ENCODE results near the gene PNMA8B. TPM values are rescaled to one million over a fixed set of nuclear protein-coding genes. Genes with fewer than 3 reads are reported as not detected.
A peak's percentile ranks its signal among the peaks of the same experiment; 100 is the strongest.
"Not testable (repeated sequence)": the region's sequence is repeated elsewhere in the genome, so short reads cannot be mapped to it uniquely, and the experiment has no call there.

The PNMA8B gene
- total RNA-seq, 1 donor from 2014 or later = 3.7 TPM

GRCh38 chr19:46529622-46530451 is 34.2 kb upstream of the PNMA8B start:
- H3K9ac ChIP-seq (ENCODE audit: low read depth in 1 of 3, low read length in 3 of 3) = no peak overlapping the region
- H3K36me3 ChIP-seq (ENCODE audit: control insufficient read depth in 3 of 3, insufficient read depth in 3 of 3, low read length in 3 of 3) = peaks cover 0 to 2% (median 0%) of the 10 kb centered on the region in 3 donors
- H3K27ac ChIP-seq (ENCODE audit: low read depth, low read length) = no peak overlapping the region
- peaks cover 0 to 12% (median 4%) of the 10 kb centered on the region in 3 donors for H3K4me1 ChIP-seq (ENCODE audit: control insufficient read depth in 3 of 3, insufficient read depth in 3 of 3, low read length in 3 of 3)
- peaks cover 23 to 43% (median 33%) of the 10 kb centered on the region in 3 donors for H3K27me3 ChIP-seq (ENCODE audit: control insufficient read depth in 3 of 3, insufficient read depth in 3 of 3, low read length in 3 of 3)
- H3K4me3 ChIP-seq (ENCODE audit: low read length in 3 of 3) = no peak overlapping the region
- H3K9me3 ChIP-seq (ENCODE audit: control insufficient read depth in 3 of 3, low read length in 3 of 3) = no peaks in the 10 kb centered on the region

- H3K9ac ChIP-seq (ENCODE audit: low read depth in 1 of 3, low read length in 3 of 3) = peak overlapping the region in 1 of 3 donors; percentile 3
- H3K36me3 ChIP-seq (ENCODE audit: control insufficient read depth in 3 of 3, insufficient read depth in 3 of 3, low read length in 3 of 3) = peaks cover 0 to 2% (median 0%) of the 10 kb centered on the region in 3 donors
- peaks cover 23 to 43% (median 33%) of the 10 kb centered on the region in 3 donors for H3K27me3 ChIP-seq (ENCODE audit: control insufficient read depth in 3 of 3, insufficient read depth in 3 of 3, low read length in 3 of 3)
- no peaks in the 10 kb centered on the region for H3K9me3 ChIP-seq (ENCODE audit: control insufficient read depth in 3 of 3, low read length in 3 of 3)
- H3K4me1 ChIP-seq (ENCODE audit: control insufficient read depth in 3 of 3, insufficient read depth in 3 of 3, low read length in 3 of 3) = peaks cover 0 to 12% (median 4%) of the 10 kb centered on the region in 3 donors
- H3K27ac ChIP-seq (ENCODE audit: low read depth, low read length) = no peak overlapping the region
- H3K4me3 ChIP-seq (ENCODE audit: low read length in 3 of 3) = no peak overlapping the region
These were observed 33.2 kb upstream of the PNMA8B start for GRCh38 chr19:46528601-46529590.

- H3K4me3 ChIP-seq (ENCODE audit: low read length in 3 of 3); H3K36me3 ChIP-seq (ENCODE audit: control insufficient read depth in 3 of 3, insufficient read depth in 3 of 3, low read length in 3 of 3); H3K27ac ChIP-seq (ENCODE audit: low read depth, low read length); H3K9me3 ChIP-seq (ENCODE audit: control insufficient read depth in 3 of 3, low read length in 3 of 3); H3K9ac ChIP-seq (ENCODE audit: low read depth in 1 of 3, low read length in 3 of 3): not testable (repeated sequence)
- Histone ChIP-seq H3K27me3 (ENCODE audit: control insufficient read depth in 3 of 3, insufficient read depth in 3 of 3, low read length in 3 of 3) (peaks cover 20 to 31% (median 24%) of the 10 kb centered on the region in 3 donors), H3K4me1 (ENCODE audit: control insufficient read depth in 3 of 3, insufficient read depth in 3 of 3, low read length in 3 of 3) (peaks cover 0 to 12% (median 4%) of the 10 kb centered on the region in 3 donors)
These were observed 31.1 kb upstream of the PNMA8B start for GRCh38 chr19:46526801-46527200.

- Histone ChIP-seq H3K36me3 (ENCODE audit: control insufficient read depth in 3 of 3, insufficient read depth in 3 of 3, low read length in 3 of 3) (peaks cover 0 to 2% (median 0%) of the 10 kb centered on the region in 3 donors), H3K9ac (ENCODE audit: low read depth in 1 of 3, low read length in 3 of 3) (no peak overlapping the region), H3K27me3 (ENCODE audit: control insufficient read depth in 3 of 3, insufficient read depth in 3 of 3, low read length in 3 of 3) (peaks cover 6 to 10% (median 7%) of the 10 kb centered on the region in 3 donors), H3K27ac (ENCODE audit: low read depth, low read length) (no peak overlapping the region), H3K9me3 (ENCODE audit: control insufficient read depth in 3 of 3, low read length in 3 of 3) (no peaks in the 10 kb centered on the region), H3K4me3 (ENCODE audit: low read length in 3 of 3) (no peak overlapping the region), H3K4me1 (ENCODE audit: control insufficient read depth in 3 of 3, insufficient read depth in 3 of 3, low read length in 3 of 3) (peaks cover 0 to 2% (median 1%) of the 10 kb centered on the region in 3 donors)
These were observed 28.6 kb upstream of the PNMA8B start for GRCh38 chr19:46524308-46524707.

- not testable (repeated sequence) for H3K4me1 ChIP-seq (ENCODE audit: control insufficient read depth in 3 of 3, insufficient read depth in 3 of 3, low read length in 3 of 3); H3K9me3 ChIP-seq (ENCODE audit: control insufficient read depth in 3 of 3, low read length in 3 of 3); H3K36me3 ChIP-seq (ENCODE audit: control insufficient read depth in 3 of 3, insufficient read depth in 3 of 3, low read length in 3 of 3); H3K27me3 ChIP-seq (ENCODE audit: control insufficient read depth in 3 of 3, insufficient read depth in 3 of 3, low read length in 3 of 3); H3K9ac ChIP-seq (ENCODE audit: low read depth in 1 of 3, low read length in 3 of 3); H3K4me3 ChIP-seq (ENCODE audit: low read length in 3 of 3); H3K27ac ChIP-seq (ENCODE audit: low read depth, low read length)
These were observed 27.3 kb upstream of the PNMA8B start for GRCh38 chr19:46522988-46523387.

GRCh38 chr19:46521241-46521868 is 25.7 kb upstream of the PNMA8B start:
- Histone ChIP-seq H3K4me1 (ENCODE audit: control insufficient read depth in 3 of 3, insufficient read depth in 3 of 3, low read length in 3 of 3) (no peaks in the 10 kb centered on the region), H3K27me3 (ENCODE audit: control insufficient read depth in 3 of 3, insufficient read depth in 3 of 3, low read length in 3 of 3) (no peaks in the 10 kb centered on the region), H3K9ac (ENCODE audit: low read depth in 1 of 3, low read length in 3 of 3) (no peak overlapping the region), H3K4me3 (ENCODE audit: low read length in 3 of 3) (no peak overlapping the region), H3K36me3 (ENCODE audit: control insufficient read depth in 3 of 3, insufficient read depth in 3 of 3, low read length in 3 of 3) (peaks cover 0 to 2% (median 0%) of the 10 kb centered on the region in 3 donors), H3K27ac (ENCODE audit: low read depth, low read length) (no peak overlapping the region), H3K9me3 (ENCODE audit: control insufficient read depth in 3 of 3, low read length in 3 of 3) (no peaks in the 10 kb centered on the region)

- Histone ChIP-seq H3K27ac (ENCODE audit: low read depth, low read length) (no peak overlapping the region), H3K4me1 (ENCODE audit: control insufficient read depth in 3 of 3, insufficient read depth in 3 of 3, low read length in 3 of 3) (no peaks in the 10 kb centered on the region)
These were observed 24.9 kb upstream of the PNMA8B start for GRCh38 chr19:46520616-46521015.

GRCh38 chr19:46517471-46517870 is 21.8 kb upstream of the PNMA8B start:
- Histone ChIP-seq H3K9me3 (ENCODE audit: control insufficient read depth in 3 of 3, low read length in 3 of 3) (no peaks in the 10 kb centered on the region), H3K9ac (ENCODE audit: low read depth in 1 of 3, low read length in 3 of 3) (no peak overlapping the region), H3K27ac (ENCODE audit: low read depth, low read length) (no peak overlapping the region)

More at GRCh38 chr19:46520616-46521015, 24.9 kb upstream of the PNMA8B start:
- Histone ChIP-seq H3K4me3 (ENCODE audit: low read length in 3 of 3) (no peak overlapping the region), H3K9me3 (ENCODE audit: control insufficient read depth in 3 of 3, low read length in 3 of 3) (no peaks in the 10 kb centered on the region), H3K27me3 (ENCODE audit: control insufficient read depth in 3 of 3, insufficient read depth in 3 of 3, low read length in 3 of 3) (peaks cover 0 to 4% (median 0%) of the 10 kb centered on the region in 3 donors), H3K9ac (ENCODE audit: low read depth in 1 of 3, low read length in 3 of 3) (no peak overlapping the region), H3K36me3 (ENCODE audit: control insufficient read depth in 3 of 3, insufficient read depth in 3 of 3, low read length in 3 of 3) (peaks cover 0 to 2% (median 0%) of the 10 kb centered on the region in 3 donors)

GRCh38 chr19:46515879-46516350 is 20.2 kb upstream of the PNMA8B start:
- Histone ChIP-seq H3K27me3 (ENCODE audit: control insufficient read depth in 3 of 3, insufficient read depth in 3 of 3, low read length in 3 of 3) (peaks cover 0 to 17% (median 5%) of the 10 kb centered on the region in 3 donors), H3K4me3 (ENCODE audit: low read length in 3 of 3) (no peak overlapping the region), H3K36me3 (ENCODE audit: control insufficient read depth in 3 of 3, insufficient read depth in 3 of 3, low read length in 3 of 3) (no peaks in the 10 kb centered on the region), H3K9me3 (ENCODE audit: control insufficient read depth in 3 of 3, low read length in 3 of 3) (peaks cover 0 to 4% (median 0%) of the 10 kb centered on the region in 3 donors), H3K4me1 (ENCODE audit: control insufficient read depth in 3 of 3, insufficient read depth in 3 of 3, low read length in 3 of 3) (peaks cover 0 to 4% (median 0%) of the 10 kb centered on the region in 3 donors), H3K9ac (ENCODE audit: low read depth in 1 of 3, low read length in 3 of 3) (no peak overlapping the region), H3K27ac (ENCODE audit: low read depth, low read length) (no peak overlapping the region)

More at GRCh38 chr19:46517471-46517870, 21.8 kb upstream of the PNMA8B start:
- H3K4me3 ChIP-seq (ENCODE audit: low read length in 3 of 3) = no peak overlapping the region
- peaks cover 0 to 4% (median 0%) of the 10 kb centered on the region in 3 donors for H3K4me1 ChIP-seq (ENCODE audit: control insufficient read depth in 3 of 3, insufficient read depth in 3 of 3, low read length in 3 of 3)
- H3K27me3 ChIP-seq (ENCODE audit: control insufficient read depth in 3 of 3, insufficient read depth in 3 of 3, low read length in 3 of 3) = peaks cover 0 to 17% (median 5%) of the 10 kb centered on the region in 3 donors
- no peaks in the 10 kb centered on the region for H3K36me3 ChIP-seq (ENCODE audit: control insufficient read depth in 3 of 3, insufficient read depth in 3 of 3, low read length in 3 of 3)
